Measurements from ENCODE around the gene SIVA1.

Gene SIVA1

GRCh38 chr14:104751539-104752422, 1.2 kb upstream of the SIVA1 start:
- no peak for DNase-seq (ENCODE audit: low spot score)

- DNase-seq (ENCODE audit: low spot score) = no peak
Observed at GRCh38 chr14:104752423-104752734, 568 bp upstream of the SIVA1 start.

- peak; percentile 28 for DNase-seq (ENCODE audit: low spot score)
Observed at GRCh38 chr14:104753528-104754212, 723 bp downstream of the SIVA1 start.

- DNase-seq (ENCODE audit: low spot score) = no peak
Observed at GRCh38 chr14:104754213-104754851, 1.4 kb downstream of the SIVA1 start.

- no peak for DNase-seq (ENCODE audit: low spot score)
Observed at GRCh38 chr14:104755621-104756020, 2.7 kb downstream of the SIVA1 start.

GRCh38 chr14:104756477-104757237, 3.7 kb downstream of the SIVA1 start:
- DNase-seq (ENCODE audit: low spot score) = no peak

- DNase-seq (ENCODE audit: low spot score) = no peak
Observed at GRCh38 chr14:104757238-104757585, 4.3 kb downstream of the SIVA1 start.

GRCh38 chr14:104757681-104758392, 4.9 kb downstream of the SIVA1 start:
- DNase-seq (ENCODE audit: low spot score) = no peak

GRCh38 chr14:104758981-104759969, 6.3 kb downstream of the SIVA1 start:
- DNase-seq (ENCODE audit: low spot score) = no peak

GRCh38 chr14:104765517-104765916, 12.6 kb downstream of the SIVA1 start:
- no peak for DNase-seq (ENCODE audit: low spot score)

- DNase-seq (ENCODE audit: low spot score) = no peak
Observed at GRCh38 chr14:104766256-104766862, 13.4 kb downstream of the SIVA1 start.

GRCh38 chr14:104766863-104767633, 14.1 kb downstream of the SIVA1 start:
- no peak for DNase-seq (ENCODE audit: low spot score)

- DNase-seq (ENCODE audit: low spot score) = no peak
Observed at GRCh38 chr14:104767634-104767918, 14.6 kb downstream of the SIVA1 start.

GRCh38 chr14:104768437-104769323, 15.7 kb downstream of the SIVA1 start:
- peak; percentile 82 for DNase-seq (ENCODE audit: low spot score)

- DNase-seq (ENCODE audit: low spot score) = no peak
Observed at GRCh38 chr14:104769324-104770071, 16.6 kb downstream of the SIVA1 start.

- no peak for DNase-seq (ENCODE audit: low spot score)
Observed at GRCh38 chr14:104770072-104770579, 17.2 kb downstream of the SIVA1 start.

GRCh38 chr14:104770851-104771272, 17.9 kb downstream of the SIVA1 start:
- DNase-seq (ENCODE audit: low spot score) = peak; percentile 13

Data from kidney tubule cell (primary cell).